ENCODE data around the gene MOCOS. TPM values are rescaled to one million over a fixed set of nuclear protein-coding genes. Genes with fewer than 3 reads are reported as not detected.

MOCOS gene
- total RNA-seq, 1 donor from 2014 or later: 1.3 TPM

GRCh38 chr18:36194600-36195315, 7.5 kb downstream of the MOCOS start:
- Mint-ChIP-seq H3K4me1 (ENCODE audit: low read depth, unreplicated experiment) (no peaks in the 10 kb centered on the region), H3K27ac (ENCODE audit: unreplicated experiment) (no peak overlapping the region), H3K36me3 (ENCODE audit: unreplicated experiment) (peaks cover 3% of the 10 kb centered on the region), H3K9me3 (ENCODE audit: unreplicated experiment) (no peaks in the 10 kb centered on the region), H3K4me3 (ENCODE audit: unreplicated experiment) (no peak overlapping the region), H3K27me3 (ENCODE audit: unreplicated experiment) (peaks cover 2% of the 10 kb centered on the region)
- no peak for DNase-seq
- no peak for TF ChIP-seq CTCF (IDR thresholded peaks at IDR 0.05; ENCODE audit: partially characterized antibody, unreplicated experiment)

GRCh38 chr18:36195427-36196122, 8.3 kb downstream of the MOCOS start:
- no peak overlapping the region for H3K4me3 Mint-ChIP-seq (ENCODE audit: unreplicated experiment)
- DNase-seq: no peak
- no peaks in the 10 kb centered on the region for H3K9me3 Mint-ChIP-seq (ENCODE audit: unreplicated experiment)
- TF ChIP-seq CTCF (IDR thresholded peaks at IDR 0.05; ENCODE audit: partially characterized antibody, unreplicated experiment): no peak
- no peak overlapping the region for H3K27ac Mint-ChIP-seq (ENCODE audit: unreplicated experiment)
- peaks cover 3% of the 10 kb centered on the region for H3K36me3 Mint-ChIP-seq (ENCODE audit: unreplicated experiment)
- no peaks in the 10 kb centered on the region for H3K4me1 Mint-ChIP-seq (ENCODE audit: low read depth, unreplicated experiment)
- H3K27me3 Mint-ChIP-seq (ENCODE audit: unreplicated experiment): peaks cover 2% of the 10 kb centered on the region

- peaks cover 2% of the 10 kb centered on the region for H3K27me3 Mint-ChIP-seq (ENCODE audit: unreplicated experiment)
- DNase-seq: no peak
- TF ChIP-seq CTCF (IDR thresholded peaks at IDR 0.05; ENCODE audit: partially characterized antibody, unreplicated experiment): no peak
- H3K9me3 Mint-ChIP-seq (ENCODE audit: unreplicated experiment): no peaks in the 10 kb centered on the region
- no peak overlapping the region for H3K4me3 Mint-ChIP-seq (ENCODE audit: unreplicated experiment)
- no peaks in the 10 kb centered on the region for H3K4me1 Mint-ChIP-seq (ENCODE audit: low read depth, unreplicated experiment)
- H3K36me3 Mint-ChIP-seq (ENCODE audit: unreplicated experiment): peaks cover 3% of the 10 kb centered on the region
- no peak overlapping the region for H3K27ac Mint-ChIP-seq (ENCODE audit: unreplicated experiment)
Observed at GRCh38 chr18:36196238-36196995, 9.1 kb downstream of the MOCOS start.

- no peaks in the 10 kb centered on the region for H3K9me3 Mint-ChIP-seq (ENCODE audit: unreplicated experiment)
- H3K4me3 Mint-ChIP-seq (ENCODE audit: unreplicated experiment): no peak overlapping the region
- H3K27me3 Mint-ChIP-seq (ENCODE audit: unreplicated experiment): peaks cover 5% of the 10 kb centered on the region
- no peak for TF ChIP-seq CTCF (IDR thresholded peaks at IDR 0.05; ENCODE audit: partially characterized antibody, unreplicated experiment)
- H3K36me3 Mint-ChIP-seq (ENCODE audit: unreplicated experiment): no peaks in the 10 kb centered on the region
- H3K4me1 Mint-ChIP-seq (ENCODE audit: low read depth, unreplicated experiment): no peaks in the 10 kb centered on the region
- H3K27ac Mint-ChIP-seq (ENCODE audit: unreplicated experiment): no peak overlapping the region
- DNase-seq: no peak
Observed at GRCh38 chr18:36197511-36198166, 10.3 kb downstream of the MOCOS start.
